ENCODE data around the gene GPD1L. TPM values are rescaled to one million over a fixed set of nuclear protein-coding genes. Genes with fewer than 3 reads are reported as not detected.
"Not testable (repeated sequence)": the region's sequence is repeated elsewhere in the genome, so short reads cannot be mapped to it uniquely, and the experiment has no call there.

GPD1L gene
- total RNA-seq: 21.3 and 28.9 TPM in 2 replicates

DNA sequence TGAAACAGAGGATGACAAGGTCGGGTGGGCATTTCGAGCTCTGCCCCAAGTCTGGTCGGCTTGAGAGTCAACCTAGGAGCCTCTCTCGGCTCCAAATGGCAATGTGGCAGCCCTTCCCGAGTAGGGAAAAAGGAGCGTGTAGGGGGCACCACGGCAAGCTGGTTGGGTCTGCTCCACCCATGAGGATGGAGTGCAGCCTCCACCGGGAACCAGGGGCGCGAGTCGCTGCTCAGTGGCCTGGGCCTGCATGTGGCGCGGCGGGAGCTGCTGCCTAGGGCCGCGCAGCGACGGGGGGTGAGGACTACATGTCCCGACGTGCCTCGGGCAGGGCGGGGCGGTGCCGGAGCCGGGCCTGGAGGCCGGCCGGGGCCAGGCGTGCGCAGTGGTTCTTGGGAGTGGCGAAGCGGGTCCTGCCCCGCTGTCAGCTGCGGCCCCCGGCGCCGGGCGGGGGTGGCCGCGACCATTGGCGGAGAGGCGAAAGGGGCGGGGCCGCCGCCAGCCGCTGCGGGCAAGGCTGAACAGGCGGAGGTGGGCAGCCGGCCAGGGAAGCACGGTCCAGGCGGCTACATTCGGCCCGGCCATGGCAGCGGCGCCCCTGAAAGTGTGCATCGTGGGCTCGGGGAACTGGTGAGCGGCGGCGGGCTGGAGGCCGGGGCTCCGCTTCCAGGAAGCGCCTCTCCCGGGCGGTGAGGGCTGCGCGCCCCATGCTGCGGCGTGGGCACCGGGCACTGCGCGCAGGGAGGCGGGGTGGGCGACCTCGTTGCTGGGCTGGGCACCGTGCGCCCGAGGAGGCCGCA lies at the start of gene GPD1L:
Gene GPD1L, plus strand, starts transcription at position 489 of the 797 bp plus-strand sequence. Its CDS starts 92 bp downstream, at position 581.
- peak within 1 kb of the TSS; percentile 59 for H3K4me3 ChIP-seq (ENCODE audit: low read depth, low read length)
- FAIRE-seq (no peak), DNase-seq (ENCODE audit: low read depth) (peak; percentile 87)
- H3K36me3 ChIP-seq (ENCODE audit: control insufficient read depth, insufficient read depth, low read length): no peaks in the 10 kb centered on the region
- no peaks in the 10 kb centered on the region for H3K27me3 ChIP-seq (ENCODE audit: control insufficient read depth, insufficient read depth, low read length)
- TF ChIP-seq, protein P1, sequence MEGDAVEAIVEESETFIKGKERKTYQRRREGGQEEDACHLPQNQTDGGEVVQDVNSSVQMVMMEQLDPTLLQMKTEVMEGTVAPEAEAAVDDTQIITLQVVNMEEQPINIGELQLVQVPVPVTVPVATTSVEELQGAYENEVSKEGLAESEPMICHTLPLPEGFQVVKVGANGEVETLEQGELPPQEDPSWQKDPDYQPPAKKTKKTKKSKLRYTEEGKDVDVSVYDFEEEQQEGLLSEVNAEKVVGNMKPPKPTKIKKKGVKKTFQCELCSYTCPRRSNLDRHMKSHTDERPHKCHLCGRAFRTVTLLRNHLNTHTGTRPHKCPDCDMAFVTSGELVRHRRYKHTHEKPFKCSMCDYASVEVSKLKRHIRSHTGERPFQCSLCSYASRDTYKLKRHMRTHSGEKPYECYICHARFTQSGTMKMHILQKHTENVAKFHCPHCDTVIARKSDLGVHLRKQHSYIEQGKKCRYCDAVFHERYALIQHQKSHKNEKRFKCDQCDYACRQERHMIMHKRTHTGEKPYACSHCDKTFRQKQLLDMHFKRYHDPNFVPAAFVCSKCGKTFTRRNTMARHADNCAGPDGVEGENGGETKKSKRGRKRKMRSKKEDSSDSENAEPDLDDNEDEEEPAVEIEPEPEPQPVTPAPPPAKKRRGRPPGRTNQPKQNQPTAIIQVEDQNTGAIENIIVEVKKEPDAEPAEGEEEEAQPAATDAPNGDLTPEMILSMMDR (IDR thresholded peaks at IDR 0.05; ENCODE audit: insufficient read depth, low read length, severe bottlenecking): no peak

DNA sequence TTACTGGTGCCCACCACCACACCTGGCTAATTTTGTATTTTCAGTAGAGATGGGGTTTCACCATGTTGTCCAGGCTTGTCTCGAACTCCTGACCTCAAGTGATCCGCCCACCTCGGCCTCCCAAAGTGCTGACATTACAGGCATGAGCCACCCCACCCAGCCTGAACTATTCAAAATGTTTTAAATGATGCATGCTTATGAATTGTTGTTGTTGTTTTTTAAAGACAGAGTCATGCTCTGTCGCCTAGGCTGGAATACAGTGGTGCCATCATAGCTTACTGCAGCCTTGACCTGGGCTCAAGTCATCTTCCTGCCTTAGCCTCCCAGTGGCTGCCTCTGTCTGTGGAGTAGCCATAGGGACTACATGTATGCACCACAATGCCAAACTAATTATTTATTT lies 48.0 kb upstream of the GPD1L start:
- not testable (repeated sequence) for DNase-seq (ENCODE audit: low read depth); H3K4me3 ChIP-seq (ENCODE audit: low read depth, low read length); H3K36me3 ChIP-seq (ENCODE audit: control insufficient read depth, insufficient read depth, low read length); FAIRE-seq; H3K27me3 ChIP-seq (ENCODE audit: control insufficient read depth, insufficient read depth, low read length)

DNA sequence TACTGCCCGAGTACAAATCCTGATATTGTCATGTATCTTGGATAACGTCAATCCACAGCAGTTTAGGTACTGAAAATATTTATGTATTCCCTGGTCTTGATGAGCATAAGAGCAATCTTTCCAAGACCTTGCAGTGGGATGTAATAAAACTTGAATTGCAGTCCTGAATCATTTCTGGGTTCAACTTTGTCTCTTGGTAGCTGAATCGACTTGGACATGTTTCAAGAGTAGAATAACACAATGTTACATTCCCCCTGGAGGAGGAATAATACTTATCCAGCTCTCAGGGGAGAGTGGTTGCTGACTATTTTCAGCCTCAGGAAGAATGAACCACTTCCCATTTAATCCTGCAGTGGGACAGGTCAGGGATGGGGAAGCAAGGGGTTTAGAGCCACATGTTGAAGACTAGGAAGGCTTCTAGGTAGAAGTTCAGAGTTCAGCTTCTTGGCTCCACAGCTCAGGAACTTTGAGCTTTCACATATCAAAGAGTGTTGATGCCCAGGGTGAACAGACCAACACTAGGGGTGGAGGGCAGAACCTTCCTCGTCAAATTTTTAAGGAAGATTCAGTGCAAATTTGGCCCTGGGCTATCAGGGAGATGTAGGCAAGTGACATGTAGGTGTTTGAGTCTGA lies 43.4 kb upstream of the GPD1L start:
- DNase-seq (ENCODE audit: low read depth): no peak
- H3K36me3 ChIP-seq (ENCODE audit: control insufficient read depth, insufficient read depth, low read length): no peaks in the 10 kb centered on the region
- no peaks in the 10 kb centered on the region for H3K27me3 ChIP-seq (ENCODE audit: control insufficient read depth, insufficient read depth, low read length)

DNA sequence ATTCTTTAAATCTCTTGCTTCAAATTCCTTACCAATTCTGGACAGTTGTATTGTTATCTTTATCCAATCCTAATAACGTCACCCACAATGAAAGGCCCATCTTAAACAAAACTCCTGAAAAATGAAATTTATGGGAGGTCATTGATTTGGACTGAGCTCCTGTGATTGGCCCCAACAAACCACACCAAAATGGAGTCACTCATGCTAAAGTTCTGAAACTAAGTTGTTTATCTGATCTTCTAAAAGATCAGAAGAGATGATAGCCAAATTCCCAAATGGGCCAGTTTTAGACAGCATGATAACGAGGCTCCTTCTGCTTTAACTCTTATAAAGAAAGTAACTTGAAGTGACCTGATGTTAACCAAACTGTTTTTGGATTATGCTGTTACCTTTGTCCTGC lies 39.7 kb upstream of the GPD1L start:
- no peaks in the 10 kb centered on the region for H3K27me3 ChIP-seq (ENCODE audit: control insufficient read depth, insufficient read depth, low read length)
- H3K4me3 ChIP-seq (ENCODE audit: low read depth, low read length): no peak overlapping the region
- FAIRE-seq (no peak), DNase-seq (ENCODE audit: low read depth) (no peak)
- TF ChIP-seq, protein P1 (IDR thresholded peaks at IDR 0.05; ENCODE audit: insufficient read depth, low read length, severe bottlenecking): no peak
- H3K36me3 ChIP-seq (ENCODE audit: control insufficient read depth, insufficient read depth, low read length): no peaks in the 10 kb centered on the region

More for the DNA sequence above, 43.4 kb upstream of the GPD1L start:
- FAIRE-seq: no peak
- no peak overlapping the region for H3K4me3 ChIP-seq (ENCODE audit: low read depth, low read length)
- TF ChIP-seq, protein P1 (IDR thresholded peaks at IDR 0.05; ENCODE audit: insufficient read depth, low read length, severe bottlenecking): no peak

DNA sequence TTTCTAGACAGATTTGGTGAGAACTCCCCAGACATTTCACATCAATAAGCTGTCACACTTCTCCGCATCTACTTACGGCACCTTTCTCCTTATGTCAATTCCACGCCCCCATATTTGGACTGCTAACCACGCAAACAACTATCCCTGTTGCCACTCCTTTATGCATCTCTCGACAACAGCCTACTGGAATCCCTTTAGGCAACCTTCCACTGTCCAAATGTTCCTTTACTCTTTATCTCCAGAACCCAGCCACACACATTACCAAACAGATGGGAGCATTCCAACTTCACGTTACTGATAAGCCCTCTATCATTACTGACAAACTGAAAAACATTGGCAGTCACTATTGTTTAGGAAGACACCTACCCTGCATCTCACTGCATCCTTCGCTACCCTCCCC lies 32.2 kb upstream of the GPD1L start:
- H3K36me3 ChIP-seq (ENCODE audit: control insufficient read depth, insufficient read depth, low read length); DNase-seq (ENCODE audit: low read depth); H3K27me3 ChIP-seq (ENCODE audit: control insufficient read depth, insufficient read depth, low read length); H3K4me3 ChIP-seq (ENCODE audit: low read depth, low read length); FAIRE-seq: not testable (repeated sequence)

DNA sequence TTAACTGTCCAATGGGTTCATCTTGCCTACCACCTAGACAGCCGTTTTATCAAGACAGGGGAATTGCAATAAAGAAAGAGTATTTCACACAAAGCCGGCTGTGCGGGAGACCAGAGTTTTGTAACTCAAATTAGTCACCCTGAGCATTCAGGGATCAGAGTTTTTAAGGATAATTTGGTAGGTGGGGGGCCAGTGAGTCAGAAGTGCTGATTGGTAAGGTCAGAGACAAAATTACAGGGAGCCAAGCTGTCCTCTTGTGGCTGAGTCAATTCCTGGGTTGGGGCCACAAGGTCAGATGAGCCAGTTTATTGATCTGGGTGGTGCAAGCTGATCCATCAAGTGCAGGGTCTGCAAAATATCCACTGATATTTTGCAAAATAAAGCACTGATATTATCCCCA lies 29.9 kb upstream of the GPD1L start:
- H3K36me3 ChIP-seq (ENCODE audit: control insufficient read depth, insufficient read depth, low read length): no peaks in the 10 kb centered on the region
- TF ChIP-seq, protein P1 (IDR thresholded peaks at IDR 0.05; ENCODE audit: insufficient read depth, low read length, severe bottlenecking): no peak
- H3K4me3 ChIP-seq (ENCODE audit: low read depth, low read length): no peak overlapping the region
- DNase-seq (ENCODE audit: low read depth): no peak
- no peak for FAIRE-seq
- H3K27me3 ChIP-seq (ENCODE audit: control insufficient read depth, insufficient read depth, low read length): no peaks in the 10 kb centered on the region
